Lung (tissue), 12 donors: Measurements from ENCODE around the gene MLYCD. TPM values are rescaled to one million over a fixed set of nuclear protein-coding genes. Genes with fewer than 3 reads are reported as not detected.

Experiments used
- ATAC-seq: fragments of 200-7000 bp; cut with Tn5 transposase; one replicate; pipeline ENCODE4 v1.9.1; 2020; ENCODE audit warnings: moderate number of reproducible peaks; ENCODE audit not compliant: insufficient read depth, low FRiP score
- DNase-seq, 3 donors: peaks; one replicate each; pipeline ENCODE4 v3.0.0-alpha.2; 2013 to 2017
- H3K27ac ChIP-seq, 2 donors: one replicate each; pipeline ENCODE4 v1.5.1; 2013; ENCODE audit warnings: mild to moderate bottlenecking in 2 of 2, moderate library complexity in 2 of 2, control low read depth in 1 of 2, inconsistent platforms in 1 of 2, low read depth in 1 of 2, low read length in 1 of 2
- H3K27me3 ChIP-seq, 3 donors: one replicate each; pipeline ENCODE4 v1.5.1; 2013; ENCODE audit warnings: low read length in 2 of 3; ENCODE audit not compliant: control insufficient read depth in 3 of 3, insufficient read depth in 3 of 3
- H3K36me3 ChIP-seq, 4 donors: one replicate each; pipeline ENCODE4 v1.5.1; 2013; ENCODE audit warnings: low read length in 4 of 4, mild to moderate bottlenecking in 1 of 4, moderate library complexity in 1 of 4; ENCODE audit not compliant: control insufficient read depth in 4 of 4, insufficient read depth in 4 of 4
- H3K4me1 ChIP-seq, 5 donors: one replicate each; pipeline ENCODE4 v1.5.1; 2013; ENCODE audit warnings: low read length in 5 of 5, mild to moderate bottlenecking in 2 of 5, moderate library complexity in 1 of 5; ENCODE audit not compliant: control insufficient read depth in 5 of 5, insufficient read depth in 5 of 5
- H3K4me3 ChIP-seq: one replicate; pipeline ENCODE4 v1.5.1; 2013; ENCODE audit warnings: mild to moderate bottlenecking, control low read depth, moderate library complexity
- H3K9ac ChIP-seq, 2 donors: one replicate each; pipeline ENCODE4 v1.5.1; 2013; ENCODE audit warnings: low read length in 2 of 2, control low read depth in 1 of 2; ENCODE audit not compliant: insufficient read depth in 1 of 2
- H3K9me3 ChIP-seq, 4 donors: one replicate each; pipeline ENCODE4 v1.5.1; 2013; ENCODE audit warnings: low read length in 3 of 4, mild to moderate bottlenecking in 1 of 4, moderate library complexity in 1 of 4; ENCODE audit not compliant: control insufficient read depth in 4 of 4, insufficient read depth in 3 of 4
- CTCF ChIP-seq: IDR thresholded peaks from 2 replicates; pipeline ENCODE4 v1.5.1; 2012; ENCODE audit warnings: mild to moderate bottlenecking; ENCODE audit errors: control extremely low read depth, extremely low read depth
- WGBS, 2 donors: extraction: QIAGEN DNeasy Blood & Tissue Kit; methylation state at CpG; one replicate each; pipeline ENCODE4 v1.1.7; 2013; 5-methylcytosine and 5-hydroxymethylcytosine counted together
- polyA plus RNA-seq, 2 donors: library from polyadenylated mRNA; stranded (reverse); fragments of 200-250 nt; gene quantifications; one replicate each; pipeline ENCODE4 v1.2.1, GENCODE V29; 2013
- total RNA-seq, 2 donors: library from RNA; depleted of rRNA in 1 of 2; stranded (reverse); fragments of >200 nt in 1 of 2; gene quantifications; one replicate each; pipeline ENCODE4 v1.2.1, GENCODE V29; 2014 to 2021
- donor health status: control.
- donor health status: control.
- donor health status: Bipolar disorder and iron deficiency.
- donor health status: healthy.
- donor health status: DM: yes; HTN: yes; CAD: no.

Gene MLYCD
- total and polyA plus RNA-seq, 4 donors: 2.0 to 9.1 (median 4.8) TPM

GRCh38 chr16:83915081-83915480, 16.2 kb downstream of the MLYCD start:
- Histone ChIP-seq H3K27me3 (no peaks in the 10 kb centered on the region), H3K27ac (no peak overlapping the region), H3K4me3 (no peak overlapping the region), H3K9me3 (peaks cover 0 to 7% (median 0%) of the 10 kb centered on the region in 4 donors), H3K4me1 (peaks cover 0 to 14% (median 3%) of the 10 kb centered on the region in 5 donors), H3K36me3 (peaks cover 9 to 59% (median 39%) of the 10 kb centered on the region in 4 donors), H3K9ac (no peak overlapping the region)
- WGBS, 2 donors: 94 to 97% methylated on average over 22 of the region's 22 CpGs
- no peak for TF ChIP-seq CTCF
- DNase-seq (no peak), ATAC-seq (no peak)

GRCh38 chr16:83915491-83915890, 16.6 kb downstream of the MLYCD start:
- H3K4me3 ChIP-seq: no peak overlapping the region
- no peak for TF ChIP-seq CTCF
- peaks cover 0 to 7% (median 0%) of the 10 kb centered on the region in 4 donors for H3K9me3 ChIP-seq
- H3K4me1 ChIP-seq: peaks cover 0 to 14% (median 3%) of the 10 kb centered on the region in 5 donors
- no peak for ATAC-seq
- no peak overlapping the region for H3K27ac ChIP-seq
- DNase-seq: no peak
- H3K27me3 ChIP-seq: no peaks in the 10 kb centered on the region
- WGBS, 2 donors: 95 to 98% methylated on average over 14 of the region's 14 CpGs
- H3K36me3 ChIP-seq: peaks cover 9 to 63% (median 41%) of the 10 kb centered on the region in 4 donors
- no peak overlapping the region for H3K9ac ChIP-seq

DNA sequence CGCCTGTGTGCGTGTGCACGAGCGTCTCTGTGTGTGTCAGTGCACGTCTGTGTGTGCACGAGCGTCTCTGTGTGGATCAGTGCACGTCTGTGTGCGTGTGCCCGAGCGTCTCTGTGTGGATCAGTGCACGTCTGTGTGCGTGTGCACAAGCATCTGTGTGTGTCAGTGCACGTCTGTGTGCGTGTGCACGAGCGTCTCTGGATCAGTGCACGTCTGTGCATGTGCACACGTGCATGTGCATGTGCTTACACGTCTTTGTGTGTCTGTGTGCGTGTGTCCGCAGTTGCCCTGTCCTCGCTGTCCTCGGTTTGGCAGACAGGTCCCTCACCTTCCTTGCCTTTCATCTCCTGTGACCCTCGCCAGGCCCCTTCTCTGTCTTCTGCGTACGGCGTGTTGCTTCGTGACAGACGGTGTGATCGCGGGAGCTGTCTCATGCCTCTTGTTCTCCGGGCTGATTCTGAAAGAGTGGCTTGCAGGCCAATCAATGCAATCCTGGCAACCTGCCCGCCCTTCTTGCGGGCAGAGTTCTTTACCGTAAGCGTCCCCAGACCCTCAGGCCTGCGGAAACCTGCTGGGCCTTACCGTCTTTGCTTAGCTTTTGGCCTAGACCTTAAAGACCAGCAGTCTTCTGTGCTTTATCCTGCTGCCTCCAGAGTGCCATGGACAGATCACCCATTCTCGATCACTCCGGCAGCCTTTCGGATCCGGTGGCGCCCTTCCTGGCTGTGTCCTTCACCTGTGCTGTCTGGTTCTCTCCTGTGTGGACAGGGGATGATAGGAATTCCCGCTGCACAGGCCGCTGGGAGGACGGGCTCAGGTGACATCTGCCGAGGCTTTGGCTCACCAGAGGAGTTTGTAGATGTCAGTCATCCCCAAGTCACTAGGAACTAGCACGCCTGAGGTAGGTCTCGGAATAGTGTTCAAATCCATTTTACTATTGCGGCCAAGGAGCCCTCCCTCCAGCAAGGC, 18.5 kb downstream of the MLYCD start:
- ATAC-seq (no peak), DNase-seq (no peak)
- Histone ChIP-seq H3K4me1 (peaks cover 0 to 12% (median 0%) of the 10 kb centered on the region in 5 donors), H3K9ac (no peak overlapping the region), H3K27me3 (no peaks in the 10 kb centered on the region), H3K36me3 (peaks cover 9 to 61% (median 42%) of the 10 kb centered on the region in 4 donors), H3K9me3 (peaks cover 0 to 7% (median 0%) of the 10 kb centered on the region in 4 donors), H3K4me3 (no peak overlapping the region), H3K27ac (no peak overlapping the region)
- 96 to 97% methylated on average over 51 of the region's 51 CpGs for WGBS, 2 donors
- no peak for TF ChIP-seq CTCF
